Embryonic facial prominence (tissue), 1 donor: ENCODE measurements around the gene PIK3R5.

Experiments
- DNase-seq: peaks from one replicate; pipeline ENCODE4 v3.0.0-alpha.2; 2016; ENCODE audit errors: extremely low spot score

The PIK3R5 gene

DNA sequence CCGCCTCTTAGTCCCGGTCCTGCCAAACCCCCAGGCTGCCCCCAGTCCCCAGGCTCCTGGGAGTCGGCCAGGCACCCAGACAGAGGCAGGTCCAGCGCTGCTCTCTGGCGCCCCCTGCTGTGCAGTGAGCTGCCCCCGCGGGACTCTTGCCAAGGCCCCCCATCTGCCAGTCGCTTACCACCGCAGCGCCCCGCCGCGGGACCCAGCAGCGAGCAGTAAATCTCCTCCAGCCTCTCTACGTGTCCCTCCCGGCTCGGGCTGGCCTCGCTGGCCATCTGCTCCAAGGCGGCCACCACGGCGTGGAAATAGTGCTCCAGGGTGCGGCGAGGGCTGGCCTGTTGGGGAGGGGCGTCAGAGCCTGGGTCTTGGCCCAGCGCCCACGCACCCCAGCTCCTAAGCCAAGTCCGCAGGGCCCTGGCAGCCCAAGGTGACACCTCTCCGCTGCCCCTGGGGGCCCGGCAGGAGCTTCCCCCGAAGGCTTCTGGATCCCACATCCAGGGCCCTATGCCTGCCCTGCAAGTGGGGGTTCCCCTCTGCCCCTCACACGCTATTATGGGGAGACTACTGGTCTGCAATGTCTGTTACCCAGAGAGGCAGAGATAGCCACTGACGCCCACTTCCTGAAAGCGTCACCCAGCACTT, 132.7 kb downstream of the PIK3R5 start:
- DNase-seq = no peak

DNA sequence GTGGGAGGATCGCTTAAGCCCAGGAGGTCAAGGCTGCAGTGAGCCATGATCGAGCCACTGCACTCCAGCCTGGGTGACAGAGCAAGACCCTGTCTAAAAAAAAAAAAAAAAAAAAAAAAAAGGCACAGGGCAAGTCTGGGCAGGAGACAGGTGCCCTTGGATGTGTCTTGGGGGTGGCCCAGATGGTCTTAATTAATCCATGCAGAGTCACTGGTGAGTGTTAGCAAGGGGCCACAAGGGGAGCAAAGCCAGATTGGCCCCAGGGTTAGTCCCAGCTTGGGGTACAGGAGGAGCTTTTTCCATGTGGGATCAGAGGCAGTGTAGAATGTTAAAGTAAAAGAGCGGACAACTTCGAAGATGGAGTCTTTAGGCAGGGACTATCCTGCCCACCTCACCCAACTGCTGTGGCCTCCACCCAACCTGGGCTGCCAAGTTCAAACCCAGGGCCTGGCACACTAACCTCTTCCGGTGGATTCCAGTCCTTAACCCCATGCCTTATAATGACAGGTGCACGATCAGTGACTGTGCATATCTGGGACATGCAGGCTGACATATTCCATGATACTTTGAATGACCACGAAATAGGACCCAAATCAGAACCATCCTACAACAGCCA, 134.2 kb downstream of the PIK3R5 start:
- no peak for DNase-seq

DNA sequence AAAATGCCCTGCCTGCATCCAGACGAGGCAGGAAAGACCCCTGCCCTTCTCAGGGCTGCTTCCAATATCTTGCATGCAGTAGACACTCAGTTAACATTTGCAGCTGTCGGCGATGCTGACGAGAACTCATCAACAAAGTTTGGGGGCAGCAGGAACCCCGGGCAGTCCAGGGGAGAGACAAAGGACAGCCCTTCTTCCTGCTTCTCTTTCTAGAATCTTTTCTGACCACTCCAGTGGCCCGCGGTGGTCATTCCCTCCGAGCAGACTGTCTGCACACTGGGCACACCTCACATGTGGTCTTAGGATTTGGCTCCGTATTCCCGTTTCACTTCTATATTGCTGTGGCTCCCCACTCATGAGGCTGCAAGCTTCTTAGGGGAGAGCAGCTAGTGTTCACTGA, 135.4 kb downstream of the PIK3R5 start:
- no peak for DNase-seq

DNA sequence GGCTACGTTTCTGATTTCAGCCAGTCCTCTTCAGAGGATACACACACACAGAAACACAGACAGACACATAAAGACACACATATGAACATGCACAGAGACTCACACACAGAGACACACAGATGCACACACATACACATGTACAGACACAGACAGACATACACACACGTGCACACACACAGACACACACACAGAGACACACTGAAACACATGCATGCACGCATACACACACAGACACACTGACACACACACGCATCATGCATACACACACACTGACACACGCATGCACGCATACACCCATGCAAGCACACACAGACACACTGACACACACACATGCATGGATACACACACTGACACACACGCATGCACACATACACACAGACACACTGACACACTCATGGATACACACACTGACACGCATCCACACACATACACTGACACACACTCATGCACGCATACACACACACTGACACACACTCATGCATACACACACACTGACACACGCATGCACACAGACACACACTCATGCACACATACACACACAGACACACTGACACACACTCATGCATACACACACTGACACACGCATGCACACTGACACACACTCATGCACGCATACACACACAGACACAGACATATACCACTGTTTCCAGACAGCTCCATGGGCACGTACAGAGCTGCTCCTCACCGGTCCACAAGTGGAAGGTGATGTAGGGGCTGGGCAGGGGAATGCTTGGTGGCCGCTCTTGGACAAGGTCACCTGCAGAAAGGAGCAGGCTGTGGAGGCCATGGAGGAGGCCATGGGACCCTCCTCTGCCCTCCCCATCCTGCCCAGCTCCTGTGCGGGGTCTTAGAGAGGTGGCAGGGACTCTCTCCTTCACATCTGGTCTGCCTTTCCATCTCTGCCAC, 136.2 kb downstream of the PIK3R5 start:
- no peak for DNase-seq
